HFFc6 (cell line): ENCODE measurements around the gene AUTS2. TPM values are rescaled to one million over a fixed set of nuclear protein-coding genes. Genes with fewer than 3 reads are reported as not detected.

Source experiments
- DNase-seq: peaks from one replicate; pipeline ENCODE4 v3.0.0-alpha.2; 2018
- H3K27ac Mint-ChIP-seq: 2 replicates; pipeline ENCODE4 v1.8.0; 2020; ENCODE audit warnings: mild to moderate bottlenecking, mixed read lengths
- H3K27me3 Mint-ChIP-seq: 2 replicates; pipeline ENCODE4 v1.8.0; 2021; ENCODE audit warnings: mild to moderate bottlenecking, moderate library complexity, mixed read lengths; ENCODE audit not compliant: insufficient read depth
- H3K36me3 Mint-ChIP-seq: 2 replicates; pipeline ENCODE4 v1.8.0; 2021; ENCODE audit warnings: low read depth, mixed read lengths
- H3K4me1 Mint-ChIP-seq: 2 replicates; pipeline ENCODE4 v1.8.0; 2020; ENCODE audit warnings: low read depth, mixed read lengths
- H3K4me3 Mint-ChIP-seq: 2 replicates; pipeline ENCODE4 v1.8.0; 2020; ENCODE audit warnings: mild to moderate bottlenecking, moderate library complexity, mixed read lengths
- H3K9me3 Mint-ChIP-seq: 2 replicates; pipeline ENCODE4 v1.8.0; 2020; ENCODE audit warnings: mild to moderate bottlenecking, mixed read lengths
- CTCF ChIP-seq: fragments of 200-600 bp; sonication (generic); IDR thresholded peaks from 2 replicates; pipeline ENCODE4 v1.5.0; 2021; ENCODE audit warnings: antibody characterized with exemption, mild to moderate bottlenecking
- total RNA-seq, 6 experiments: library from RNA; stranded (reverse); fragmentation: NEBNext Ultra II Directional; extraction: Animal tissue kit (Norgen Biotek cat#: 25700); gene quantifications; 2 replicates in 1 of 6; 3 replicates in 5 of 6; pipeline ENCODE4 v1.2.3, GENCODE V29; 2021

The AUTS2 gene
- total RNA-seq, 6 experiments from 2014 or later, result 0.02 to 0.19 (median 0.16) TPM; not detected in 2

GRCh38 chr7:70624500-70625103 lies 1026.3 kb downstream of the AUTS2 start:
- Mint-ChIP-seq H3K4me3 (no peak overlapping the region), H3K4me1 (no peaks in the 10 kb centered on the region), H3K27me3 (no peaks in the 10 kb centered on the region; the same call in none of the 2 replicates), H3K27ac (no peak overlapping the region), H3K36me3 (no peaks in the 10 kb centered on the region), H3K9me3 (peaks cover 49% of the 10 kb centered on the region)
- DNase-seq, result no peak
- TF ChIP-seq CTCF, result no peak

- Mint-ChIP-seq H3K27me3 (peaks cover 2% of the 10 kb centered on the region), H3K9me3 (peaks cover 38% of the 10 kb centered on the region), H3K4me1 (no peaks in the 10 kb centered on the region), H3K4me3 (no peak overlapping the region), H3K36me3 (no peaks in the 10 kb centered on the region), H3K27ac (no peak overlapping the region)
- no peak for TF ChIP-seq CTCF
- no peak for DNase-seq
Measured at GRCh38 chr7:70627461-70627860, 1029.2 kb downstream of the AUTS2 start.

- Mint-ChIP-seq H3K27ac (no peak overlapping the region), H3K9me3 (peaks cover 49% of the 10 kb centered on the region), H3K36me3 (peaks cover 7% of the 10 kb centered on the region; the same call in 1 of the 2 replicates), H3K27me3 (peaks cover 2% of the 10 kb centered on the region; the same call in 1 of the 2 replicates), H3K4me1 (no peaks in the 10 kb centered on the region), H3K4me3 (no peak overlapping the region)
- no peak for TF ChIP-seq CTCF
- DNase-seq, result no peak
Measured at GRCh38 chr7:70630440-70630817, 1032.2 kb downstream of the AUTS2 start.

- Mint-ChIP-seq H3K4me3 (no peak overlapping the region), H3K9me3 (peaks cover 53% of the 10 kb centered on the region), H3K36me3 (peaks cover 7% of the 10 kb centered on the region; the same call in 1 of the 2 replicates), H3K27me3 (peaks cover 2% of the 10 kb centered on the region; the same call in 1 of the 2 replicates), H3K27ac (no peak overlapping the region), H3K4me1 (no peaks in the 10 kb centered on the region)
- no peak for DNase-seq
- TF ChIP-seq CTCF, result no peak
Measured at GRCh38 chr7:70630818-70631457, 1032.7 kb downstream of the AUTS2 start.

GRCh38 chr7:70631718-70632117 lies 1033.4 kb downstream of the AUTS2 start:
- peaks cover 2% of the 10 kb centered on the region; the same call in 1 of the 2 replicates for H3K27me3 Mint-ChIP-seq
- no peak overlapping the region for H3K27ac Mint-ChIP-seq
- no peak for DNase-seq
- H3K9me3 Mint-ChIP-seq, result peaks cover 52% of the 10 kb centered on the region
- no peak for TF ChIP-seq CTCF
- no peak overlapping the region for H3K4me3 Mint-ChIP-seq
- no peaks in the 10 kb centered on the region for H3K4me1 Mint-ChIP-seq
- H3K36me3 Mint-ChIP-seq, result peaks cover 7% of the 10 kb centered on the region; the same call in 1 of the 2 replicates
